Activated T-cell treated with anti-CD3 and anti-CD28 coated beads, Interleukin-2, amount 50 U/mL, for 72 hours (primary cell): ENCODE data around the gene KRTAP1-5. TPM values are rescaled to one million over a fixed set of nuclear protein-coding genes. Genes with fewer than 3 reads are reported as not detected.
"Not testable (repeated sequence)": the region's sequence is repeated elsewhere in the genome, so short reads cannot be mapped to it uniquely, and the experiment has no call there.

Experiments used
- ATAC-seq, 2 donors: fragments of 150-1000 bp; cut with Tn5 transposase; replicated peaks in 1 of 2; 2 replicates each; pipeline ENCODE4 v1.10.0; 2021; ENCODE audit warnings: moderate library complexity in 2 of 2, mild to moderate bottlenecking in 1 of 2
- DNase-seq, 2 donors: peaks; one replicate each; pipeline ENCODE4 v3.0.0; 2021 to 2022; ENCODE audit warnings: mixed read lengths in 1 of 2
- H3K27ac Mint-ChIP-seq: one replicate; pipeline ENCODE4 v1.8.0; 2022; ENCODE audit warnings: mild to moderate bottlenecking, moderate library complexity, mixed read lengths
- H3K27me3 Mint-ChIP-seq: one replicate; pipeline ENCODE4 v1.8.0; 2022; ENCODE audit warnings: low read depth, mixed read lengths
- H3K36me3 Mint-ChIP-seq, 2 donors: one replicate each; pipeline ENCODE4 v1.8.0; 2022; ENCODE audit warnings: mixed read lengths in 2 of 2, mild to moderate bottlenecking in 1 of 2; ENCODE audit not compliant: insufficient read depth in 2 of 2
- H3K4me1 Mint-ChIP-seq: one replicate; pipeline ENCODE4 v1.8.0; 2022; ENCODE audit warnings: low read depth, mixed read lengths
- H3K4me3 Mint-ChIP-seq, 2 donors: one replicate each; pipeline ENCODE4 v1.8.0; 2022; ENCODE audit warnings: mild to moderate bottlenecking in 2 of 2, mixed read lengths in 2 of 2, moderate library complexity in 2 of 2
- H3K9me3 Mint-ChIP-seq, 2 donors: one replicate each; pipeline ENCODE4 v1.8.0; 2022; ENCODE audit warnings: mixed read lengths in 2 of 2
- total RNA-seq, 2 donors: library from RNA; stranded (reverse); gene quantifications; one replicate each; pipeline ENCODE4 v1.2.3, GENCODE V29; 2022

The KRTAP1-5 gene
- total RNA-seq, 2 donors from 2014 or later: not detected

DNA sequence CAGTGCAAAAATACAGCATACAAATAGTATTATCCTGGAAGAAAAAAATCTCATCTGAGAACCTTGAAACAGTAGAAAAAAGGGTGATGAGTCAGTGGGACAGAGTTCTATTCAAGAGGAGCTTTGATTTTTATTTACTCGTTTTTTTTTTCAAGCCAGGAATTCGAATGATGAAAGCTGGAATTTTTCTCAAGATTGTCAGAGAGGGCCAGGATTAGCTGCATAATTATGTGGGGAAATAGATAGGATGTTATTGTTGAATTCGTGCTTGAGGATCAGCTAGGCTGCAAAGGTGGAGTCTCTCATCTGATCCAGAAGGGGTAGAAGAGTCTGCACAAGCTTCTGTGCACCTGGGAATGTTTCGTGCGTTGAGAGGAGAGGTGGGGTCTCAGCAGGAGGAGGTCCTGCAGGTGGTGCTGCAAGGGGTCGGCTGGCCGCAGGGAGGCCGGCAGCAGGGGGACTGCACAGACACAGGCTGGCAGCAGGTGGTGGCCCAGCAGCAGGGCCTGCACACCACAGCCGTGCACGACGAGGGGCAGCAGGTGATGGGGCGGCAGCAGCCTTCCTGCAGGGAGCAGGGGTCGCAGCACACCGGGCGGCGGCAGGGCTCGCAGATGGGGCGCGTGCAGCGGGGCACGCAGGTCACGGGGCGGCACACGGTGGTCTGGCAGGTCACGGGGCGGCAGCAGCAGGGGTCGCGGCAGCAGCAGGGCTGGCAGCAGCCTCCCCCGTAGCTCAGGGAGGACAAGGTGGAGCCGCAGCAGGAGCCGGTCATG is 32.5 kb upstream of the KRTAP1-5 start:
- not testable (repeated sequence) for H3K36me3 Mint-ChIP-seq
- H3K27me3 Mint-ChIP-seq: peaks cover 41% of the 10 kb centered on the region

DNA sequence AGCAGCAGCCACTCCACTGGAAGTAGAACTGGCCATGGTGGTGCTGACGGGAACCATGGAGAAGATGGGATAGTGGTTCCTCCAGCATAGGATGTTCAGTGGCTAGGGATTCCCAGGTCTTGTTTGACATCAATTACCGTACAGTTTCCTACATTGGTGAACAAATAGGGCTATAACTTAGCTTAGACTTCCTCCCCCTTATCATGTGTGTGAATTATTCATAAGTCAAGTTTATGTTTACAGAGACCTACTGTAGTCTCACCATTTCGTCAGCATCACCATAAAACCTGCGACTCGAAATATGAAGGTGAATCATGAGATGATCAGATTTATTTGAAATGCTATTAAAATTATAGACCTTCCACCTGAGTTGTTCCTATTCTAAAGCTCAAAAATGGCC is 31.7 kb upstream of the KRTAP1-5 start:
- Mint-ChIP-seq H3K36me3 (no peaks in the 10 kb centered on the region), H3K4me1 (no peaks in the 10 kb centered on the region), H3K4me3 (no peak overlapping the region), H3K27ac (no peak overlapping the region), H3K9me3 (no peaks in the 10 kb centered on the region), H3K27me3 (peaks cover 41% of the 10 kb centered on the region)
- ATAC-seq (no peak), DNase-seq (no peak)

More for the DNA sequence above, 32.5 kb upstream of the KRTAP1-5 start:
- not testable (repeated sequence) for H3K4me3 Mint-ChIP-seq, ATAC-seq, DNase-seq, H3K9me3 Mint-ChIP-seq, H3K4me1 Mint-ChIP-seq, H3K27ac Mint-ChIP-seq

DNA sequence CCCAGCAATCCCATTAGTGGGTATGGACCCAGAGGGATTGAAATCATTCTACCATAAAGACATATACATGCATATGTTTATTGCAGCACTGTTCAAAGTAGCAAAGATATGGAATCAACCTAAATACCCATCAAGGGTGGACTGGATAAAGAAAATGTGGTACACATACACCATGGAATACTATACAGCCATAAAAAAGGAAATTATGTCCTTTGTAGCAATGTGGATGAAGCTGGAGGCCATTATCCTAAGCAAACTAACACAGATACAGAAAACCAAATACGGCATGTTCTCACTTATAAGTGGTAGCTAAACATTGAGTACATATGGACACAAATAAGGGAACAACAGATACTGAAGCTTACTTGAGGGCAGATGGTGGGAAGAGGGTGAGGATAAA is 30.5 kb upstream of the KRTAP1-5 start:
- Mint-ChIP-seq H3K9me3 (no peaks in the 10 kb centered on the region), H3K27me3 (peaks cover 41% of the 10 kb centered on the region), H3K36me3 (no peaks in the 10 kb centered on the region), H3K4me1 (no peaks in the 10 kb centered on the region), H3K27ac (no peak overlapping the region), H3K4me3 (no peak overlapping the region)
- DNase-seq (no peak), ATAC-seq (no peak)

DNA sequence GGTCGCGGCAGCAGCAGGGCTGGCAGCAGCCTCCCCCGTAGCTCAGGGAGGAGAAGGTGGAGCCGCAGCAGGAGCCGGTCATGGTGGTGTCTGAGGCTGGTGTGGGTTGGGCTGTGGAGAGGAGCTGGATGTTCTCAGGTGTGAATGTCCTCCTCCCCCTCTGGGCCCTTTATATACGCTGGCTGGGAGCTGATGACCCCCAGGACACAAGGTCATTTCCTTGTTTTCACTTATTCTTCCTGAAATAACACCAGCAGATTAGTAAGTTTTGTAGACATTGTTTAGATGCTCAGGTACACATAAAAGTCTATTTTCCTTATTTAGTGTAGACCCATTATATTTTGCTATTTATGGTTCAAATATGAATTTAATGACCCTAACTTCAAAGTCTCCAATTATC is 28.1 kb upstream of the KRTAP1-5 start, which contains the start of gene KRTAP2-2:
KRTAP2-2 (minus strand) TSS at position 101 of the 400 bp plus-strand sequence; CDS start at position 82, 19 bp downstream.
- not testable (repeated sequence) for H3K9me3 Mint-ChIP-seq, H3K4me3 Mint-ChIP-seq, H3K27ac Mint-ChIP-seq, ATAC-seq, H3K4me1 Mint-ChIP-seq, DNase-seq, H3K36me3 Mint-ChIP-seq
- H3K27me3 Mint-ChIP-seq: peaks cover 25% of the 10 kb centered on the region

DNA sequence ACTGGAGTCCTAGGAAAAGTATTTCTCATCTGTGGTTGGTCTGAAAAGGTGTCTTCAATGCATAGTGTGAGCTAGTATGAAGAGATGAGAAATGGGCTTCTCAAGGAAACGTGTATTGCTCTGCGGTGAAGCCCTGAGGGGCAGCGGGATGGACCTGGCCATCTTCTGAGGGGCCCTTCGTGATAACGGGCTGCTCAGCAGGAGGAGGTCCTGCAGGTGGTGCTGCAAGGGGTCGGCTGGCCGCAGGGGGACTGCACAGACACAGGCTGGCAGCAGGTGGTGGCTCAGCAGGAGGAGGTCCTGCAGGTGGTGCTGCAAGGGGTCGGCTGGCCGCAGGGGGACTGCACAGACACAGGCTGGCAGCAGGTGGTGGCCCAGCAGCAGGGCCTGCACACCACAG is 27.5 kb upstream of the KRTAP1-5 start:
- peaks cover 22% of the 10 kb centered on the region for H3K27me3 Mint-ChIP-seq
- H3K4me3 Mint-ChIP-seq: not testable (repeated sequence)

DNA sequence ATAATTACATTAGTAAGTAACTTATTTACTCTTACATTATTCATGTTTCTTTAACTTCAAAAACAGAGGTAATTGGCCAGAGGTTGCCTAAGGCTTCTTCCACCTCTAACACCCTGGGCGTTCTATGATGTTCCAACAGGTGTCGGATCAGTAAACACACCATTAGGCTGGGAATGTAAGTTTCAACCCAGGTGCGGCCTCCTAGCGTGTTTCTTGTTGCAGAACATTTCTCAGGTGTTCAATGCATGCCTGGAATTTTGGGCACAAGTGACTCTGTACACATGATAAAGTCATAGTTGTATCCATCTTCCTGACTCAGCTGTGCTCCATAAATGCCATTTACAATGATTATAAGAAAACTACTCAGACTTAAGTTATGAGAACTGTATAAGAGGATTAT is 27.0 kb upstream of the KRTAP1-5 start:
- DNase-seq: no peak
- no peak for ATAC-seq
- Mint-ChIP-seq H3K36me3 (no peaks in the 10 kb centered on the region), H3K27me3 (peaks cover 19% of the 10 kb centered on the region), H3K4me3 (no peak overlapping the region), H3K27ac (no peak overlapping the region), H3K4me1 (no peaks in the 10 kb centered on the region), H3K9me3 (no peaks in the 10 kb centered on the region)

More for the DNA sequence above, 27.5 kb upstream of the KRTAP1-5 start:
- not testable (repeated sequence) for H3K9me3 Mint-ChIP-seq, DNase-seq, H3K4me1 Mint-ChIP-seq, H3K27ac Mint-ChIP-seq, H3K36me3 Mint-ChIP-seq, ATAC-seq

DNA sequence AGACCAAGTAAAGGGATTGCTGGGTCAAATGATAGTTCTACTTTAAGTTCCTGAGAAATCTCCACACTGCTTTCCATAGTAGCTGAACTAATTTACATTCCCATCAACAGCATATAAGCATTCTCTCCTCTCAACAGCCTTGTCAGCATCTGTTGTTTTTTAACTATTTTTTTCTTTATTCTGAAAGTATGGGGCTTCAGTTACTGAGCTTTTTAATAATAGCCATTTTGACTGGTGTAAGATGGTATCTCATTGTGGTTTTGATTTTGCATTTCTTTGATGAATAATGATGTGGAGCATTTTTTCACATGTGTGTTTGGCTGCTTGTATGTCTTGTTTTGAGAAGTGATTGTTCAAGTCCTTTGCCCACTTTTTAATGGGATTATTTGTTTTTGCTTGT is 25.6 kb upstream of the KRTAP1-5 start:
- H3K4me3 Mint-ChIP-seq: no peak overlapping the region
- peaks cover 16% of the 10 kb centered on the region for H3K27me3 Mint-ChIP-seq
- no peak overlapping the region for H3K27ac Mint-ChIP-seq
- ATAC-seq (no peak), DNase-seq (no peak)
- no peaks in the 10 kb centered on the region for H3K36me3 Mint-ChIP-seq
- H3K9me3 Mint-ChIP-seq: no peaks in the 10 kb centered on the region
- H3K4me1 Mint-ChIP-seq: no peaks in the 10 kb centered on the region

DNA sequence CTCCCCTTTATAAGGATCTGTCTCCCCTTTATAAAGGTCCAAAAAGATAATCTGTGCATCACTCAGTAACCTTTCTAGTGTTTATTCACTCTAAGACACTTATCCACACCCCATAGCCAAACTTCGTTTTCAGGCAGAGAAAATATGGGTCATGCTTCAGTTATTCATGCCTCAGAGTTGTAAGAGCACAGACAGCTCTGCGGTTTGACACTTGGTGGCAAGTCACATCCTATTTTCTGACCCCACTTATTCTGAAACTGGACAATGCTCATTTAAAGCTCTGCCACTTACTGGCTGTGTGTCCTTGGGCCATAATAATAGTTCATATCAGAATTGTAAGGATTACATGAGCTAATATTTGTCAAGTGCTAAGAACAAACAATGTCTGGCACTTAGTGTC is 22.1 kb upstream of the KRTAP1-5 start:
- Mint-ChIP-seq H3K4me1 (no peaks in the 10 kb centered on the region), H3K27ac (no peak overlapping the region), H3K36me3 (no peaks in the 10 kb centered on the region), H3K4me3 (no peak overlapping the region), H3K9me3 (no peaks in the 10 kb centered on the region), H3K27me3 (peaks cover 31% of the 10 kb centered on the region)
- no peak for DNase-seq
- no peak for ATAC-seq

DNA sequence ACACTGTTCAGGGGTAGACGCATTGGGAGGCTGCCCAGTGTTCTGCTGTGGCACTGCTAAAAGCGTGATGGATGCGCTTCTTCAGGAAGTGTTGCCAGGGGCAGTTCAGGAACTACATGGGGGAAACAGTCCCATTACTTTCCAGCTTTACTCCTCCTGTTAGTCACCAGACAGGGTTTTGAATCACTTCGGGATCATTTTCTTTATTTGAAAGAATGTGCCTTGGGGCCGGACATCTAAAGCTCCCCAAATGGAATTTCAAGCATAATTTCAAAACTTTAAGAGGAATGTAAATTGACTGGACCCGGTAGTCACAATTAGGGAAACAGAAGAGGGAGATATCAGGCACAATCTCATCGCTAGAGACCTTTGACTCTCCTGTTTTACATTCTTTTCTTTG is 21.4 kb upstream of the KRTAP1-5 start:
- Mint-ChIP-seq H3K27me3 (peaks cover 31% of the 10 kb centered on the region), H3K4me1 (no peaks in the 10 kb centered on the region), H3K9me3 (peaks cover 3 to 4% of the 10 kb centered on the region in 2 donors), H3K27ac (no peak overlapping the region), H3K36me3 (peaks cover 0 to under 1% of the 10 kb centered on the region in 2 donors), H3K4me3 (no peak overlapping the region)
- ATAC-seq: no peak
- no peak for DNase-seq

DNA sequence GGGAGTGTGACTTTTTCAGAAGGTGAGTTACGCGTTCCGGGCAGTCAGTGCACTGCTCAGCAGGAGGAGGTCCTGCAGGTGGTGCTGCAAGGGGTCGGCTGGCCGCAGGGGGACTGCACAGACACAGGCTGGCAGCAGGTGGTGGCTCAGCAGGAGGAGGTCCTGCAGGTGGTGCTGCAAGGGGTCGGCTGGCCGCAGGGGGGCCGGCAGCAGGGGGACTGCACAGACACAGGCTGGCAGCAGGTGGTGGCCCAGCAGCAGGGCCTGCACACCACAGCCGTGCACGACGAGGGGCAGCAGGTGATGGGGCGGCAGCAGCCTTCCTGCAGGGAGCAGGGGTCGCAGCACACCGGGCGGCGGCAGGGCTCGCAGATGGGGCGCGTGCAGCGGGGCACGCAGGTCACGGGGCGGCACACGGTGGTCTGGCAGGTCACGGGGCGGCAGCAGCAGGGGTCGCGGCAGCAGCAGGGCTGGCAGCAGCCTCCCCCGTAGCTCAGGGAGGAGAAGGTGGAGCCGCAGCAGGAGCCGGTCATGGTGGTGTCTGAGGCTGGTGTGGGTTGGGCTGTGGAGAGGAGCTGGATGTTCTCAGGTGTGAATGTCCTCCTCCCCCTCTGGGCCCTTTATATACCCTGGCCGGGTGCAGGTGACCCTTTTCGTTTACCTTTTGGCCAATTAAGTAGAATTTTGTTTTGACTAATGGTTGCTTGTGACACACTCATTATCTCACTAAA is 19.9 kb upstream of the KRTAP1-5 start, which contains the start of gene KRTAP2-1:
KRTAP2-1 (minus strand) TSS at position 582 of the 731 bp plus-strand sequence; CDS start at position 533, 49 bp downstream.
- not testable (repeated sequence) for H3K4me1 Mint-ChIP-seq, H3K27ac Mint-ChIP-seq, ATAC-seq, H3K9me3 Mint-ChIP-seq, H3K4me3 Mint-ChIP-seq, H3K36me3 Mint-ChIP-seq, DNase-seq
- peaks cover 31% of the 10 kb centered on the region for H3K27me3 Mint-ChIP-seq

DNA sequence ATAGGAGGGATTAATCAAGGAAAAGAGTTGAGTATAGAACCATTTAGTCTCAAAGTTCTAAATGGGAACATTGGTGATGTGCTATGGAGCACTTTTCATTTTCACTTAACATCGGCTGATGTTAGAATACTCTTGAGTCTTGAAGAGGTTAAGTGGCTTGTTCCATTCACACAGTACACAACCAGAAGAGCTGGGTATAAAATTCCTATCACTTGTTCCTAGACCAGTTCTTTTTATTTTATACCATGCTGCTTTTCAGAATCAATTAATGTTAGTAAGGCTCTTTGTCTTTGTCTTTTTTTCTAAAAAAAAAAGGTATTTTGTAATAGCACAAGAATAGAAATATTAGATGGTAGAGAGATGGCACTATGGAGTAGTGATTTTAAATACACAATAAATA is 15.9 kb upstream of the KRTAP1-5 start:
- Mint-ChIP-seq H3K4me3 (no peak overlapping the region), H3K27me3 (peaks cover 27% of the 10 kb centered on the region), H3K27ac (no peak overlapping the region), H3K36me3 (peaks cover 0 to 2% of the 10 kb centered on the region in 2 donors), H3K4me1 (no peaks in the 10 kb centered on the region), H3K9me3 (peaks cover 4 to 5% of the 10 kb centered on the region in 2 donors)
- no peak for ATAC-seq
- no peak for DNase-seq

DNA sequence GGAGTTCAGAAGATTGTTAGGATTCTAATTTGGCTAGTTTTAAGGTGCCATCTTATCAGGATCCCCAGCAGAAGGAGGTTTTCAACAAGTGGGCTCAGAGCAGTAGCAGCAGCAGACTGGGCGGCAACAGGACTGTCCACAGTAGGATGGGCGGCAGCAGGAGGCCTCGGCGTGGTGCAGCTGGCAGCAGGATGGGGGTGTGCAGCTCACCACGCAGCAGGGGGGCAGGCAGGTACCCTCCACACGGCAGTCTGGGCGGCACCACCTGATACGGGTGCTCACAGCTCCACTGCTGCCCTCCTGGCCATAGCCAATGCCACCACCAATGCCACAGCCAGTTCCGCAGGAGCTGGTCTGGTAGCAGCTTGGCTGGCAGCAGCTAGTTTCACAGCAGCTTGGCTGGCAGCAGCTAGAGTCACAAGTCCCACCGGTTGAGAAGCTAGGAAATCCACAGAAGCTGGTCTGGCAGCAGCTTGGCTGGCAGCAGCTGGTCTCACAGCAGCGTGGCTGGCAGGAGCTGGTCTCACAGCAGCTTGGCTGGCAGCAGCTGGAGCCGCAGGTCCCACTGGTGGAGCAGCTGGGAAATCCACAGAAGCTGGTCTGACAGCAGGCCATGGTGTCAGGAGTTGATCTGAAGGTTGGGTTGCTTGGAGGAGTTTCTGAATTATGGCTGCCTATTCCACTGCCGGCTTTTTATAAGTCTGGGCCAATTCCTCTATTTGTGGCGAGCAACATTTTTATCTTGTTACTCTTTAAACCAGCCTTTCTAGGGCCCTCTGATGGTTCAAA is 14.0 kb upstream of the KRTAP1-5 start, which contains the start of gene KRTAP1-1:
KRTAP1-1 (minus strand) TSS at position 668 of the 789 bp plus-strand sequence; CDS start at position 615, 53 bp downstream.
- DNase-seq, H3K36me3 Mint-ChIP-seq, H3K27ac Mint-ChIP-seq, H3K4me1 Mint-ChIP-seq, H3K9me3 Mint-ChIP-seq, H3K4me3 Mint-ChIP-seq, ATAC-seq: not testable (repeated sequence)
- H3K27me3 Mint-ChIP-seq: peaks cover 13% of the 10 kb centered on the region
